HEK293 (cell line): ENCODE data around the gene CD79A.

Source experiments
- GLIS1 ChIP-seq: fragments of 450-650 bp; formaldehyde crosslinking; IDR thresholded peaks from 2 replicates; pipeline ENCODE4 v1.5.1; 2016; ENCODE audit warnings: missing biosample characterization, missing genetic modification characterization
- HOXC10 ChIP-seq: sonication (generic); formaldehyde crosslinking; IDR thresholded peaks from 2 replicates; pipeline ENCODE4 v1.8.1; 2023; ENCODE audit warnings: mild to moderate bottlenecking, missing genetic modification reagents
- KLF9 ChIP-seq: fragments of 450-650 bp; formaldehyde crosslinking; IDR thresholded peaks from 2 replicates; pipeline ENCODE4 v1.5.1; 2016; ENCODE audit warnings: missing biosample characterization, missing genetic modification characterization, low read depth
- OSR2 ChIP-seq: fragments of 450-650 bp; formaldehyde crosslinking; IDR thresholded peaks from 2 replicates; pipeline ENCODE4 v1.5.1; 2016; ENCODE audit warnings: missing biosample characterization, missing genetic modification characterization
- OVOL3 ChIP-seq: fragments of 450-650 bp; formaldehyde crosslinking; IDR thresholded peaks from 2 replicates; pipeline ENCODE4 v1.5.1; 2016; ENCODE audit warnings: missing biosample characterization, missing genetic modification characterization
- SALL2 ChIP-seq: fragments of 450-650 bp; formaldehyde crosslinking; IDR thresholded peaks from 2 replicates; pipeline ENCODE4 v1.5.0; 2017; ENCODE audit warnings: missing biosample characterization, mild to moderate bottlenecking, missing genetic modification characterization, borderline replicate concordance
- SCRT2 ChIP-seq: fragments of 450-650 bp; formaldehyde crosslinking; IDR thresholded peaks from 2 replicates; pipeline ENCODE4 v1.5.1; 2016; ENCODE audit warnings: missing biosample characterization, missing genetic modification characterization
- SP3 ChIP-seq: fragments of 450-650 bp; formaldehyde crosslinking; IDR thresholded peaks from 2 replicates; pipeline ENCODE4 v1.5.1; 2016; ENCODE audit warnings: missing biosample characterization, missing genetic modification characterization
- WT1 ChIP-seq: fragments of 450-650 bp; formaldehyde crosslinking; IDR thresholded peaks from 2 replicates; pipeline ENCODE4 v1.5.1; 2016; ENCODE audit warnings: missing biosample characterization, missing genetic modification characterization
- ZBTB1 ChIP-seq: fragments of 450-650 bp; formaldehyde crosslinking; IDR thresholded peaks from 2 replicates; pipeline ENCODE4 v1.5.1; 2016; ENCODE audit warnings: missing biosample characterization, missing genetic modification characterization
- ZBTB20 ChIP-seq: fragments of 450-650 bp; formaldehyde crosslinking; IDR thresholded peaks from 2 replicates; pipeline ENCODE4 v1.5.1; 2016; ENCODE audit warnings: missing biosample characterization, missing genetic modification characterization
- ZBTB21 ChIP-seq: fragments of 450-650 bp; formaldehyde crosslinking; IDR thresholded peaks from 2 replicates; pipeline ENCODE4 v1.5.1; 2017; ENCODE audit warnings: missing biosample characterization, missing genetic modification characterization
- ZEB2 ChIP-seq: fragments of 450-650 bp; formaldehyde crosslinking; IDR thresholded peaks from 2 replicates; pipeline ENCODE4 v1.5.1; 2016; ENCODE audit warnings: missing biosample characterization, missing genetic modification characterization
- ZFHX2 ChIP-seq: fragments of 450-650 bp; formaldehyde crosslinking; conservative IDR thresholded peaks from 2 replicates; pipeline ENCODE4 v1.5.1; 2016; ENCODE audit warnings: missing biosample characterization, missing genetic modification characterization
- ZFP69B ChIP-seq: fragments of 450-650 bp; formaldehyde crosslinking; IDR thresholded peaks from 2 replicates; pipeline ENCODE4 v1.5.1; 2016; ENCODE audit warnings: missing biosample characterization, missing genetic modification characterization
- ZIC2 ChIP-seq: fragments of 450-650 bp; formaldehyde crosslinking; IDR thresholded peaks from 2 replicates; pipeline ENCODE4 v1.5.1; 2016; ENCODE audit warnings: missing biosample characterization, missing genetic modification characterization
- ZNF114 ChIP-seq: fragments of 450-650 bp; formaldehyde crosslinking; IDR thresholded peaks from 2 replicates; pipeline ENCODE4 v1.5.0; 2017; ENCODE audit warnings: missing biosample characterization, missing genetic modification characterization
- ZNF169 ChIP-seq: fragments of 450-650 bp; formaldehyde crosslinking; IDR thresholded peaks from 2 replicates; pipeline ENCODE4 v1.5.1; 2016; ENCODE audit warnings: missing biosample characterization, missing genetic modification characterization
- ZNF2 ChIP-seq: fragments of 450-650 bp; formaldehyde crosslinking; IDR thresholded peaks from 2 replicates; pipeline ENCODE4 v1.5.1; 2016; ENCODE audit warnings: missing biosample characterization, missing genetic modification characterization
- ZNF211 ChIP-seq: fragments of 450-650 bp; formaldehyde crosslinking; IDR thresholded peaks from 2 replicates; pipeline ENCODE4 v1.5.1; 2016; ENCODE audit warnings: low read depth, missing biosample characterization, missing genetic modification characterization
- ZNF514 ChIP-seq: fragments of 450-650 bp; formaldehyde crosslinking; IDR thresholded peaks from 2 replicates; pipeline ENCODE4 v1.5.1; 2016; ENCODE audit warnings: missing biosample characterization, missing genetic modification characterization
- ZNF555 ChIP-seq: fragments of 450-650 bp; formaldehyde crosslinking; conservative IDR thresholded peaks from 2 replicates; pipeline ENCODE4 v1.5.1; 2017; ENCODE audit warnings: missing biosample characterization, mild to moderate bottlenecking, missing genetic modification characterization, inconsistent platforms
- ZNF571 ChIP-seq: fragments of 450-650 bp; formaldehyde crosslinking; IDR thresholded peaks from 2 replicates; pipeline ENCODE4 v1.5.0; 2017; ENCODE audit warnings: missing biosample characterization, missing genetic modification characterization
- ZNF596 ChIP-seq: fragments of 450-650 bp; IDR thresholded peaks from 2 replicates; pipeline ENCODE4 v1.5.0; 2018; ENCODE audit warnings: missing biosample characterization, mild to moderate bottlenecking, missing genetic modification characterization, moderate library complexity
- ZNF621 ChIP-seq: fragments of 450-650 bp; formaldehyde crosslinking; IDR thresholded peaks from 2 replicates; pipeline ENCODE4 v1.5.1; 2017; ENCODE audit warnings: missing biosample characterization, missing genetic modification characterization
- ZNF629 ChIP-seq: fragments of 450-650 bp; formaldehyde crosslinking; IDR thresholded peaks from 2 replicates; pipeline ENCODE4 v1.5.1; 2017; ENCODE audit warnings: missing biosample characterization, missing genetic modification characterization
- ZNF768 ChIP-seq: fragments of 450-650 bp; formaldehyde crosslinking; IDR thresholded peaks from 2 replicates; pipeline ENCODE4 v1.5.1; 2018; ENCODE audit warnings: missing biosample characterization, mild to moderate bottlenecking, missing genetic modification characterization
- TF ChIP-seq, protein P1 (sequence below): fragments of 450-650 bp; formaldehyde crosslinking; IDR thresholded peaks from 2 replicates; pipeline ENCODE4 v1.5.1; 2016; ENCODE audit warnings: missing biosample characterization, missing genetic modification characterization
- TF ChIP-seq, protein P2 (sequence below): fragments of 450-650 bp; formaldehyde crosslinking; IDR thresholded peaks from 2 replicates; pipeline ENCODE4 v1.5.1; 2016; ENCODE audit warnings: missing biosample characterization, missing genetic modification characterization
- TF ChIP-seq, protein P3 (sequence below): fragments of 450-650 bp; formaldehyde crosslinking; IDR thresholded peaks from 2 replicates; pipeline ENCODE4 v1.5.1; 2016; ENCODE audit warnings: missing biosample characterization, missing genetic modification characterization
- TF ChIP-seq, protein P4 (sequence below): fragments of 450-650 bp; formaldehyde crosslinking; IDR thresholded peaks from 2 replicates; pipeline ENCODE4 v1.5.1; 2017; ENCODE audit warnings: missing biosample characterization, missing genetic modification characterization
- TF ChIP-seq, protein P5 (sequence below): fragments of 450-650 bp; formaldehyde crosslinking; IDR thresholded peaks from 2 replicates; pipeline ENCODE4 v1.5.1; 2016; ENCODE audit warnings: missing biosample characterization, missing genetic modification characterization
- TF ChIP-seq, protein P6 (sequence below): fragments of 450-650 bp; formaldehyde crosslinking; IDR thresholded peaks from 2 replicates; pipeline ENCODE4 v1.5.0; 2017; ENCODE audit warnings: missing biosample characterization, missing genetic modification characterization, borderline replicate concordance

The CD79A gene

DNA sequence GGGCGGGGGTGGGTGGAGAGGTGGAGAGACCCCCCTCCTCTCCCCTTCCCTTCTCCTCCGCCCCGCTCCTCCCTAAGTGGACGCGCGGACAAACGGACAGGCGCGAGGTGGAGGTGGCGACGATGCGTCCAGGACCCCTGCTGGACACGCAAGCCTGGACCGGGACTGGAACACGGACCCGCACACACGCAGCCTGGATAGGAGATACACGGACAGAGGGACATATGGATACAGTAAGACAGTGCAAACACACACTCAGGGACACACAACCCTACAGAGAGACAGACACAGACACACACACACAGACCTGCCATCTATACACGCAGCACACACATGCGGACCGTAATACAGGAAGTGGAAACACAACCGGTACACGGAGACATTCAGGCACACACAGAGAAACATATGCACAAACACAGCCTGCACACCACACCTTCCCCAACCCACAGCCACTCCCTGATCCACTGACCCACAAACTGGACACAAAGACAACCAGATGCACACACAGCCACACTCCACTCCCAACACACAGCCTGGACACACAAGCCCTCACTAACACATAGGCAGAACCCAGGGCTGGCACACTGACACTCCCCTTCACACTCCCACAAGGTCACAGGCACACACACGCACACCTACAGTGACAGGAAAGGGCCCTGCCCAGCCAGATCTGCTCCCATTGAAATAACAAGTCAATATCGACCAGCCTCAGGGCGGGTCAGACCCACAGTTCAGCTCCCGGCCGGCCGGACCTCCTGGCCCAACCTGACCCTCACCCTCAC lies 51.9 kb downstream of the CD79A start (continued):
- TF ChIP-seq SCRT2 (tag by site-specific recombination): no peak
- TF ChIP-seq ZNF2: peak; percentile 87
- TF ChIP-seq, protein P1, sequence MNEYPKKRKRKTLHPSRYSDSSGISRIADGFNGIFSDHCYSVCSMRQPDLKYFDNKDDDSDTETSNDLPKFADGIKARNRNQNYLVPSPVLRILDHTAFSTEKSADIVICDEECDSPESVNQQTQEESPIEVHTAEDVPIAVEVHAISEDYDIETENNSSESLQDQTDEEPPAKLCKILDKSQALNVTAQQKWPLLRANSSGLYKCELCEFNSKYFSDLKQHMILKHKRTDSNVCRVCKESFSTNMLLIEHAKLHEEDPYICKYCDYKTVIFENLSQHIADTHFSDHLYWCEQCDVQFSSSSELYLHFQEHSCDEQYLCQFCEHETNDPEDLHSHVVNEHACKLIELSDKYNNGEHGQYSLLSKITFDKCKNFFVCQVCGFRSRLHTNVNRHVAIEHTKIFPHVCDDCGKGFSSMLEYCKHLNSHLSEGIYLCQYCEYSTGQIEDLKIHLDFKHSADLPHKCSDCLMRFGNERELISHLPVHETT (tag by site-specific recombination): no peak
- no peak for TF ChIP-seq ZBTB1 (tag by site-specific recombination)
- no peak; the same call in 1 of the 2 replicates for TF ChIP-seq ZNF768 (tag by site-specific recombination)
- no peak for TF ChIP-seq SALL2 (tag by site-specific recombination)
- TF ChIP-seq ZBTB21 (tag by site-specific recombination): no peak
- TF ChIP-seq, protein P2, sequence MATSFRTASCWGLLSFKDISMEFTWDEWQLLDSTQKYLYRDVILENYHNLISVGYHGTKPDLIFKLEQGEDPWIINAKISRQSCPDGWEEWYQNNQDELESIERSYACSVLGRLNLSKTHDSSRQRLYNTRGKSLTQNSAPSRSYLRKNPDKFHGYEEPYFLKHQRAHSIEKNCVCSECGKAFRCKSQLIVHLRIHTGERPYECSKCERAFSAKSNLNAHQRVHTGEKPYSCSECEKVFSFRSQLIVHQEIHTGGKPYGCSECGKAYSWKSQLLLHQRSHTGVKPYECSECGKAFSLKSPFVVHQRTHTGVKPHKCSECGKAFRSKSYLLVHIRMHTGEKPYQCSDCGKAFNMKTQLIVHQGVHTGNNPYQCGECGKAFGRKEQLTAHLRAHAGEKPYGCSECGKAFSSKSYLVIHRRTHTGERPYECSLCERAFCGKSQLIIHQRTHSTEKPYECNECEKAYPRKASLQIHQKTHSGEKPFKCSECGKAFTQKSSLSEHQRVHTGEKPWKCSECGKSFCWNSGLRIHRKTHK (tag by site-specific recombination): no peak
- TF ChIP-seq, protein P3, sequence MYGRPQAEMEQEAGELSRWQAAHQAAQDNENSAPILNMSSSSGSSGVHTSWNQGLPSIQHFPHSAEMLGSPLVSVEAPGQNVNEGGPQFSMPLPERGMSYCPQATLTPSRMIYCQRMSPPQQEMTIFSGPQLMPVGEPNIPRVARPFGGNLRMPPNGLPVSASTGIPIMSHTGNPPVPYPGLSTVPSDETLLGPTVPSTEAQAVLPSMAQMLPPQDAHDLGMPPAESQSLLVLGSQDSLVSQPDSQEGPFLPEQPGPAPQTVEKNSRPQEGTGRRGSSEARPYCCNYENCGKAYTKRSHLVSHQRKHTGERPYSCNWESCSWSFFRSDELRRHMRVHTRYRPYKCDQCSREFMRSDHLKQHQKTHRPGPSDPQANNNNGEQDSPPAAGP (tag by site-specific recombination): peak; percentile 91
- peak; percentile 71 for TF ChIP-seq KLF9 (tag by site-specific recombination)
- no peak for TF ChIP-seq ZNF571 (tag by site-specific recombination)
- no peak for TF ChIP-seq ZNF596 (tag by site-specific recombination)
- no peak for TF ChIP-seq ZNF169
- TF ChIP-seq, protein P4, sequence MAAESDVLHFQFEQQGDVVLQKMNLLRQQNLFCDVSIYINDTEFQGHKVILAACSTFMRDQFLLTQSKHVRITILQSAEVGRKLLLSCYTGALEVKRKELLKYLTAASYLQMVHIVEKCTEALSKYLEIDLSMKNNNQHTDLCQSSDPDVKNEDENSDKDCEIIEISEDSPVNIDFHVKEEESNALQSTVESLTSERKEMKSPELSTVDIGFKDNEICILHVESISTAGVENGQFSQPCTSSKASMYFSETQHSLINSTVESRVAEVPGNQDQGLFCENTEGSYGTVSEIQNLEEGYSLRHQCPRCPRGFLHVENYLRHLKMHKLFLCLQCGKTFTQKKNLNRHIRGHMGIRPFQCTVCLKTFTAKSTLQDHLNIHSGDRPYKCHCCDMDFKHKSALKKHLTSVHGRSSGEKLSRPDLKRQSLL (tag by site-specific recombination): no peak
- TF ChIP-seq, protein P5, sequence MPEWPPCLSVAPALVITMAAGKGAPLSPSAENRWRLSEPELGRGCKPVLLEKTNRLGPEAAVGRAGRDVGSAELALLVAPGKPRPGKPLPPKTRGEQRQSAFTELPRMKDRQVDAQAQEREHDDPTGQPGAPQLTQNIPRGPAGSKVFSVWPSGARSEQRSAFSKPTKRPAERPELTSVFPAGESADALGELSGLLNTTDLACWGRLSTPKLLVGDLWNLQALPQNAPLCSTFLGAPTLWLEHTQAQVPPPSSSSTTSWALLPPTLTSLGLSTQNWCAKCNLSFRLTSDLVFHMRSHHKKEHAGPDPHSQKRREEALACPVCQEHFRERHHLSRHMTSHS (tag by site-specific recombination): no peak
- TF ChIP-seq ZFP69B (tag by site-specific recombination): 0 out of 2 replicates have a peak, but pooled peaks have one; percentile 51
- no peak for TF ChIP-seq ZNF629
- TF ChIP-seq HOXC10 (CRISPR knock-in tag): no peak
- TF ChIP-seq ZEB2 (tag by site-specific recombination): no peak; the same call in 1 of the 2 replicates
- TF ChIP-seq ZNF514 (tag by site-specific recombination): no peak
- peak; percentile 93 for TF ChIP-seq ZFHX2
- TF ChIP-seq ZNF555 (tag by site-specific recombination): no peak
- TF ChIP-seq, protein P6, sequence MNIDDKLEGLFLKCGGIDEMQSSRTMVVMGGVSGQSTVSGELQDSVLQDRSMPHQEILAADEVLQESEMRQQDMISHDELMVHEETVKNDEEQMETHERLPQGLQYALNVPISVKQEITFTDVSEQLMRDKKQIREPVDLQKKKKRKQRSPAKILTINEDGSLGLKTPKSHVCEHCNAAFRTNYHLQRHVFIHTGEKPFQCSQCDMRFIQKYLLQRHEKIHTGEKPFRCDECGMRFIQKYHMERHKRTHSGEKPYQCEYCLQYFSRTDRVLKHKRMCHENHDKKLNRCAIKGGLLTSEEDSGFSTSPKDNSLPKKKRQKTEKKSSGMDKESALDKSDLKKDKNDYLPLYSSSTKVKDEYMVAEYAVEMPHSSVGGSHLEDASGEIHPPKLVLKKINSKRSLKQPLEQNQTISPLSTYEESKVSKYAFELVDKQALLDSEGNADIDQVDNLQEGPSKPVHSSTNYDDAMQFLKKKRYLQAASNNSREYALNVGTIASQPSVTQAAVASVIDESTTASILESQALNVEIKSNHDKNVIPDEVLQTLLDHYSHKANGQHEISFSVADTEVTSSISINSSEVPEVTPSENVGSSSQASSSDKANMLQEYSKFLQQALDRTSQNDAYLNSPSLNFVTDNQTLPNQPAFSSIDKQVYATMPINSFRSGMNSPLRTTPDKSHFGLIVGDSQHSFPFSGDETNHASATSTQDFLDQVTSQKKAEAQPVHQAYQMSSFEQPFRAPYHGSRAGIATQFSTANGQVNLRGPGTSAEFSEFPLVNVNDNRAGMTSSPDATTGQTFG: no peak; the same call in 1 of the 2 replicates
- TF ChIP-seq ZIC2: no peak
- TF ChIP-seq ZBTB20 (tag by site-specific recombination): peak; percentile 58
- TF ChIP-seq WT1 (tag by site-specific recombination): peak; percentile 41; the same call in 1 of the 2 replicates
- TF ChIP-seq ZNF211 (tag by site-specific recombination): no peak
- TF ChIP-seq SP3 (tag by site-specific recombination): peak; percentile 38; the same call in 1 of the 2 replicates
- no peak; the same call in 1 of the 2 replicates for TF ChIP-seq GLIS1 (tag by site-specific recombination)
- TF ChIP-seq ZNF621: 0 out of 2 replicates have a peak, but pooled peaks have one; percentile 28
- no peak for TF ChIP-seq OSR2 (tag by site-specific recombination)
- no peak for TF ChIP-seq OVOL3 (tag by site-specific recombination)
- TF ChIP-seq ZNF114 (tag by site-specific recombination): no peak
